Stimulated activated CD4-positive, alpha-beta T cell treated with anti-CD3 and anti-CD28 coated beads, Interleukin-4, amount 100 ng/mL, for 48 hours (primary cell): Measurements from ENCODE around the gene USP4.
"Not testable (repeated sequence)": the region's sequence is repeated elsewhere in the genome, so short reads cannot be mapped to it uniquely, and the experiment has no call there.

Experiments used
- DNase-seq, 2 donors: peaks; one replicate each; pipeline ENCODE4 v3.0.0-alpha.2; 2020; ENCODE audit warnings: low read depth in 2 of 2

The USP4 gene

GRCh38 chr3:49339941-49340800 is at the start of gene USP4:
Gene USP4, minus strand, starts transcription at chr3:49340053. Its CDS starts 29 bp downstream, at chr3:49340024.
- peak; percentile 88 to 95 for DNase-seq

GRCh38 chr3:49389297-49389696 is 49.4 kb upstream of the USP4 start:
- no peak for DNase-seq

GRCh38 chr3:49388289-49388820 is 48.5 kb upstream of the USP4 start:
- no peak for DNase-seq

- no peak for DNase-seq
These were observed 47.9 kb upstream of the USP4 start for GRCh38 chr3:49387721-49388120.

GRCh38 chr3:49386056-49386756 is 46.4 kb upstream of the USP4 start:
- no peak for DNase-seq

GRCh38 chr3:49385617-49386016 is 45.8 kb upstream of the USP4 start:
- DNase-seq = no peak

- DNase-seq = no peak
These were observed 43.5 kb upstream of the USP4 start for GRCh38 chr3:49383387-49383786.

GRCh38 chr3:49378249-49378895 is 38.5 kb upstream of the USP4 start:
- no peak for DNase-seq

GRCh38 chr3:49377483-49377882 is 37.6 kb upstream of the USP4 start:
- peak; percentile 29 to 41 for DNase-seq

GRCh38 chr3:49371946-49372345 is 32.1 kb upstream of the USP4 start:
- DNase-seq = no peak

- DNase-seq = no peak
These were observed 30.9 kb upstream of the USP4 start for GRCh38 chr3:49370585-49371290.

GRCh38 chr3:49362561-49362960 is 22.7 kb upstream of the USP4 start:
- no peak for DNase-seq

GRCh38 chr3:49359623-49360022 is 19.8 kb upstream of the USP4 start:
- no peak for DNase-seq

GRCh38 chr3:49358884-49359225 is 19.0 kb upstream of the USP4 start:
- no peak for DNase-seq

- peak; percentile 75 to 87 for DNase-seq
These were observed 18.5 kb upstream of the USP4 start, which contains the start of gene GPX1 for GRCh38 chr3:49358217-49358883. Gene GPX1, minus strand, starts transcription at chr3:49358353. Its CDS starts 75 bp downstream, at chr3:49358278.

GRCh38 chr3:49357443-49358216 is 17.8 kb upstream of the USP4 start:
- DNase-seq = peak; percentile 41 to 42

GRCh38 chr3:49357095-49357442 is 17.2 kb upstream of the USP4 start:
- not testable (repeated sequence) for DNase-seq

GRCh38 chr3:49352890-49353421 is 13.1 kb upstream of the USP4 start:
- no peak for DNase-seq

GRCh38 chr3:49352281-49352680 is 12.4 kb upstream of the USP4 start:
- DNase-seq = no peak

GRCh38 chr3:49351521-49352011 is 11.7 kb upstream of the USP4 start:
- no peak for DNase-seq
